ENCODE data around the gene GINS1.

The GINS1 gene

GRCh38 chr20:25491446-25492038 is 84.1 kb downstream of the GINS1 start:
- POLR2A ChIA-PET, result no interaction called here
- no peak for DNase-seq (ENCODE audit: low read depth, low spot score)
- no peak overlapping the region for H3K4me3 ChIP-seq (ENCODE audit: low read depth, low read length)
- CTCF ChIA-PET, result interaction anchor here (0.8 to 1.8 kb wide), 2 partner anchors 12 to 49 kb away, joined by 3 to 4 read pairs; no protein-coding TSS in a partner anchor
- TF ChIP-seq CTCF (IDR thresholded peaks at IDR 0.05; ENCODE audit: insufficient read depth, low read length, missing control alignments), result no peak

GRCh38 chr20:25493137-25493536 is 85.7 kb downstream of the GINS1 start:
- no peak for DNase-seq (ENCODE audit: low read depth, low spot score)
- H3K4me3 ChIP-seq (ENCODE audit: low read depth, low read length), result no peak overlapping the region
- ChIA-PET POLR2A (no interaction called here), CTCF (interaction anchor here (1.5 kb wide), 1 partner anchor 10 kb away, joined by 3 read pairs; no protein-coding TSS in a partner anchor)
- no peak for TF ChIP-seq CTCF (IDR thresholded peaks at IDR 0.05; ENCODE audit: insufficient read depth, low read length, missing control alignments)

GRCh38 chr20:25493748-25494505 is 86.5 kb downstream of the GINS1 start:
- DNase-seq (ENCODE audit: low read depth, low spot score), result no peak
- POLR2A ChIA-PET, result no interaction called here
- CTCF ChIA-PET, result interaction anchor here (1.5 kb wide), 1 partner anchor 11 kb away, joined by 3 read pairs; no protein-coding TSS in a partner anchor
- no peak for TF ChIP-seq CTCF (IDR thresholded peaks at IDR 0.05; ENCODE audit: insufficient read depth, low read length, missing control alignments)
- H3K4me3 ChIP-seq (ENCODE audit: low read depth, low read length), result no peak overlapping the region

- ChIA-PET POLR2A (no interaction called here), CTCF (no interaction called here)
- no peak for TF ChIP-seq CTCF (IDR thresholded peaks at IDR 0.05; ENCODE audit: insufficient read depth, low read length, missing control alignments)
- no peak overlapping the region for H3K4me3 ChIP-seq (ENCODE audit: low read depth, low read length)
- no peak for DNase-seq (ENCODE audit: low read depth, low spot score)
These were observed 87.2 kb downstream of the GINS1 start for GRCh38 chr20:25494506-25495188.

GRCh38 chr20:25495189-25495824 is 87.8 kb downstream of the GINS1 start:
- TF ChIP-seq CTCF (IDR thresholded peaks at IDR 0.05; ENCODE audit: insufficient read depth, low read length, missing control alignments), result no peak
- POLR2A ChIA-PET, result no interaction called here
- DNase-seq (ENCODE audit: low read depth, low spot score), result no peak

More at GRCh38 chr20:25495189-25495824, 87.8 kb downstream of the GINS1 start:
- CTCF ChIA-PET, result no interaction called here
- no peak overlapping the region for H3K4me3 ChIP-seq (ENCODE audit: low read depth, low read length)

Measured in AG04449 (cell line).